NCI-H748 (cell line): Measurements from ENCODE around the gene HEATR1.
"Not testable (repeated sequence)": the region's sequence is repeated elsewhere in the genome, so short reads cannot be mapped to it uniquely, and the experiment has no call there.

Experiments
- DNase-seq: peaks from one replicate; lab custom pipeline; 2025; ENCODE audit not compliant: unreplicated experiment; lab: John Stamatoyannopoulos, UW

Gene HEATR1

DNA sequence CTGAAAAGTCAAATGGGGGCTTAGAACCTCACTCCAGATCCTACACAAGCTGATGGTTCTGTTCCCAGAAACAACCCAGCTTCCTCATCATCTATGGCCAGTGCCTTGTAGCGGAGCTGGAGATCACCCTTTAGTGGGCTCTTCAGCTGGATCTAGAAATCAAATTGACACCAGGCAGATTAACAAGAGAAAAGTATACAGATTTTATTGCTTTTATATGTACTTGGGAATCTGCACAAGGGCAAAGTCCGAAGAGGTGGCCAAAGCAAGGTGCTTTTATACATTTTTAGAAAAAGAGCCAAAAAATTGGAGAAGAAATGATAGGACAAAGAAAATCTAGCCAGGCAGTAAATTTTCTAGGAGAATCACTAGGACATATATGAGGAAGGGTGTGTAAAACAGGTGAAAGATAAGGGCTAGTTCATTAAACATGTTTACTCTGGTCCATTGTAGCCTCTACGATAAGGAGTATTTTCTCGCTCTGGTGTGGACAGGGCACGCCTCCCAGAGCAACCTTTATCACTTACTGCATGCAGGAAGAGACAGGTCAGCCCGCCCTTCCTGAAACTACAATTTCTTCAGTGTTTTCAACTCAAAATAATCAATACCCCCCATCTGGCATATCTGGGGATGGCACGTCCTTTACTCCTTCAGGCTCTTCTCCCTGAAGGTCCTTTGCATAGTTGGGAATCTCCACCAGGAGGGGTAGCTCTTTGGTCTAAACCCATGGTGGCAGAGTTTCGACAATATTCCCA is 94.5 kb downstream of the HEATR1 start:
- DNase-seq = no peak

DNA sequence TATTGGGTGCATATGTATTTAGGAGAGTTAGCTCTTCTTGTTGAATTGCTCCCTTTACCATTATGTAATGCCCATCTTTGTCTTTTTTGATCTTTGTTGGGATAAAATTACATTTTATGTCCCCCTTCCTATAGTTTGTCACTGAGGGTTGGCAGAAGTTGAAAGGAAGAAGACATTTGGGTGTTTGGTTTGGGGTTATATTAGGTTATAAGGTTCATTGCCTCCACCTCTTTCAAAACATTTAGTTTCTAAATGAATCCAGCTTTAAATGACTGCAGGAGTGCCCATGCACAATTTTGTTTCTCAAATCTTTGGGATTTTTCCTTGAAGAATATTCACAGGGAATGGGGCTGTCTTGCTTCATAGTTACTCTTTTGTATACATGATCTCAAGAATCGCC is 95.1 kb downstream of the HEATR1 start:
- DNase-seq = no peak

DNA sequence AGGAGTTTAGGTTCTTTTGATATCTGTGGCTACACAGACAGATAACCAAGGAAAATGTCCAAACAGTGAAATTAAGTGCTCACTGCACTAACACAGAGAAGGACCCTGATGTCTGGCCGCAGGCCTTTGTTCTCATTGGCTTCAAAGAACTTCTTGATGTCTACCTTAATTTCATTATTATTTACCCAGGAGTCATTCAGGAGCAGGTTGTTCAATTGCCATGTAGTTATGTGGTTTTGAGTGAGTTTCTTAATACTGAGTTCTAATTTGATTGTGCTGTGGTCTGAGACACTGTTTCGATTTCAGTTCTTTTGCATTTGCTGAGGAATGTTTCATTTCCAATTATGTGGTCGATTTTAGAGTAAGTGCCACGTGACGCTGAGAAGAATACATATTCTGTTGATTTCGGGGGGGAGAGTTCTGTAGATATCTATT is 95.7 kb downstream of the HEATR1 start:
- DNase-seq = no peak

DNA sequence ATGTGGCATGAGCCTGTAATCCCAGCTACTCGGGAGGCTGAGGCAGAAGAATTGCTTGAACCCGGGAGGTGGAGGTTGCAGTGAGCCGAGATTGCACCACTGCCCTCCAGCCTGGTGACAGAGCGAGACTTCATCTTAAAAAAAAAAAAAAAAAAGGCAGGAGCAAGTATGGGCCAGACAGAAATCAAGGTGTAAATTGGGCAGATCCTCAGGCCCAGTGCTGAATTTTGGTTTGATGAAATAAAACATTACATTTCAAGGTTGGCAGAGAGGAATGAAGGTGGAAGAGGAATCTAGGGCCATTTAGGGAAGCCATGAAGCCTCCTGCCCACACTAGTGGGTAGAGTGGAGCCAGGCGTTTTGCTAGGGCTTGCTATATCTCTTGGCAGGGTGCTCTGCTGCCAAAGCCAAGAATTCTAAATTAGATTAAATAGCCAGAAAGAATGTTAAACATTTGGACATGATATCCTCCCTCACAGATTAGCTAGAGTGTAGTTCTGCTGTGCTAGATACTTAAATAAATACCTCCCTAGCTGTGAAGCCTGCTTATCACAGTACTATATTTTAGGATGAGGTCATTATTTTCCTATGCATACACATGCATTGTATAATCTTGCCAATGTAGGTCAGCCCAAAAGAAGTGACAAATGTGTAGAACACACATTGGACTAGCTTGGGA is 97.2 kb downstream of the HEATR1 start:
- DNase-seq = no peak

DNA sequence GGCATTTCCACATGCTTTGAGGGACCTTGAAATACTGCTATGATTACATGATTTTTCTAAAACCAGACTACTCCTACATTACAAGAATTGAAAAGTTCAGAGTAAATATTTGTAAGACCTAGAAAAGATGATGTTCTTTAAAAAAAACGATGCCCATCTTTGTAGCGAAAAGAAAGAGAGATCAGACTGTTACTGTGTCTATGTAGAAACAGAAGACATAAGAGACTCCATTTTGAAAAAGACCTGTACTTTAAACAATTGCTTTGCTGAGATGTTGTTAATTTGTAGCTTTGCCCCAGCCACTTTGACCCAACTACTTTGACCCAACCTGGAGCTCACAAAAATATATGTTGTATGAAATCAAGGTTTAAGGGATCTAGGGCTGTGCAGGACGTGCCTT is 100.0 kb downstream of the HEATR1 start:
- not testable (repeated sequence) for DNase-seq

DNA sequence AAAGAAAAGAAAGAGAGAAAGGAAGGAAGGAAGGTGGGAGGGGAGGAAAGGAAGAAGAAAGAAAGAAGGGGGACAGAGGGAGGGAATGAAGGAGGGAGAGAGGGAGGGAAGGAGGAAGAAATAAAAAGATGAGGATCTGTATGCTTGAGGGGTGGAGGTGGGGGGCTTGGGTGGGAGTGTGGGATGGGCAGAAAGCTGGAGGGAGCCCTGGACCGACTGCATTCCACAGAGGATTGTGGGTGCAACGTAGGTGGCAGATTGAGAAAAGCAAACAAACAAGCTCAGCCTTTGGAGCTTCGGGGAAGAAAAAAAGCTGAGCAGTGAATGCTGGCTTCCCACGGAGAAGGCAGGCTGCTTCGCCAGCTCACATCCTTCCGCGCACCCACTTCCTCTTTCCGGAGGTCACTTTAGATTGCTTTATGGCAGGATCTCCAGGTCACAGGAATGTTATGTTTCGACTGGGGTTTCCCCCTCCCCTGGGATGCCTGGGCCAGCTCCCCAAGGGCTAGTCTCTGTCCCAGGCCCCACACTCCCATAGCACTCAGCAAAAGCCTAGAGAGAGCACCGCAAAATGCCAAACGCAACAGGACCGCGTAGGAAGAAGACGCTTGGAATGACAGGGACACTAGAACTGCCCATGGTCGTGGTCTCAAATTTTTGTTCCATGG is 101.2 kb downstream of the HEATR1 start:
- peak; percentile 36 for DNase-seq

DNA sequence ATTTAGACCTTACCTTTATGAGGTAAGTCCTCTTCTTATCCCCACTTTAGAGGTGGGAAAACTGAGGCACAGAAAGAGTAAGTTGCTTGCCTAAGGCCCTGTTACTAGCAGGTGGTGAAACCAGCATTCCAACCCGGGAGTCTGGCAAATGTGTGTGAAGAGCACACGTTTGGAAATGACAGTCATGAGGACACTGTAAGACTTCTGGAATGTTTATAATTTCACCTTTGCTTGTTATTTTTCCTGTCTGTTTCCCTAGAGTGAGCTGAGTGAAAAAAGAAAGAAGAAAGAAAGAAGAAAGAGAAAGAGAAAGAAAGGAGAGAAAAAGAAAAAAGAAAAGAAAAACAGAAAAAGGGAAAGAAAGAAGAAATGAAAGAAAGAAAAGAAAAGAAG is 101.7 kb downstream of the HEATR1 start:
- no peak for DNase-seq

DNA sequence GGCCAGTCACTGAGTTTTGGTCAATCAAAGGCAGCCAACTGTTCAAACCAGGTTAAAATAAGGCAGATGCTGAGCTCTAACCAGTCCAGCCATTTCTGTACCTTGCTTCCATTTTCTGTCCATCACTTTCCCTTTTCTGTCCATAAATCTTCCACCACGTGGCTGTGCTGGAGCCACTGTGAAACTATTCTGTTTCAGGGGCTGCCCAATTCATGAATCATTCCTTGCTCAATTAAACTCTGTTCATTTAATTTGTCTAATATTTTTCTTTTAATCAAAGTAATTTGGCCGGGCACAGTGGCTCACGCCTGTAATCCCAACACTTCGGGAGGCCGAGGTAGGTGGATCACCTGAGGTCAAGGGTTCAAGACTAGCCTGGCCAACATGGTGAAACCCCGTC is 103.2 kb downstream of the HEATR1 start:
- no peak for DNase-seq
